H1 (cell line): ENCODE measurements around the gene NBPF1. TPM values are rescaled to one million over a fixed set of nuclear protein-coding genes. Genes with fewer than 3 reads are reported as not detected.
"Not testable (repeated sequence)": the region's sequence is repeated elsewhere in the genome, so short reads cannot be mapped to it uniquely, and the experiment has no call there.

Experiments used
- CTCF ChIA-PET: fragments of 300-600 bp; sonication (Branson Sonifier 250); formaldehyde crosslinking; loops from one replicate; lab custom pipeline; 2021; ENCODE audit not compliant: partially characterized antibody; lab: Charles Lee
- POLR2A ChIA-PET: fragments of 300-600 bp; sonication (Branson Sonifier 250); formaldehyde crosslinking; loops from one replicate; lab custom pipeline; 2021; ENCODE audit warnings: inconsistent platforms; ENCODE audit not compliant: partially characterized antibody; lab: Charles Lee
- DNase-seq, 2 experiments: peaks; one replicate each; pipeline versions ENCODE4 v3.0.0 to v3.0.0-alpha.2; 2010 to 2022; ENCODE audit warnings: low spot score in 2 of 2, low read depth in 1 of 2, mixed read lengths in 1 of 2
- FAIRE-seq: peaks from 2 replicates; lab custom pipeline; 2011; peaks lifted over from hg19 to GRCh38; lab: Jason Lieb, UNC
- H2AFZ ChIP-seq: 2 replicates; pipeline ENCODE4 v1.8.1; 2012; ENCODE audit warnings: low read length, inconsistent platforms
- H2AK5ac ChIP-seq: 2 replicates; pipeline ENCODE4 v1.6.1; 2013; ENCODE audit warnings: low read depth, low read length
- H2BK120ac ChIP-seq: replicated peaks from 2 replicates; pipeline ENCODE3; 2013; ENCODE audit warnings: low read depth, low read length, inconsistent platforms
- H2BK12ac ChIP-seq: 2 replicates; pipeline ENCODE4 v1.6.1; 2013; ENCODE audit warnings: low read depth, low read length
- H2BK15ac ChIP-seq: 2 replicates; pipeline ENCODE4 v1.6.1; 2013; ENCODE audit warnings: low read length
- H2BK20ac ChIP-seq: 2 replicates; pipeline ENCODE4 v1.6.1; 2013; ENCODE audit warnings: low read length
- H2BK5ac ChIP-seq: 2 replicates; pipeline ENCODE4 v1.6.1; 2013; ENCODE audit warnings: low read depth, low read length
- H3K14ac ChIP-seq: 2 replicates; pipeline ENCODE4 v1.6.1; 2013; ENCODE audit warnings: inconsistent platforms; ENCODE audit not compliant: insufficient read length
- H3K18ac ChIP-seq: 2 replicates; pipeline ENCODE4 v1.6.1; 2013; ENCODE audit warnings: low read length; ENCODE audit errors: extremely low read depth
- H3K23ac ChIP-seq: 2 replicates; pipeline ENCODE4 v1.6.1; 2013; ENCODE audit warnings: inconsistent platforms; ENCODE audit not compliant: insufficient read length
- H3K23me2 ChIP-seq: 2 replicates; pipeline ENCODE4 v1.6.1; 2013; ENCODE audit warnings: low read depth, low read length
- H3K27ac ChIP-seq: 2 replicates; pipeline ENCODE4 v1.6.1; 2011; ENCODE audit warnings: low read depth, low read length, inconsistent platforms
- H3K27me3 ChIP-seq, 4 experiments: replicated peaks in 1 of 4; 1 replicate in 1 of 4; 2 replicates in 3 of 4; pipeline versions ENCODE4 v1.6.1 to v1.8.1; 2011 to 2013; ENCODE audit warnings: low read length in 3 of 4, mild to moderate bottlenecking in 3 of 4, inconsistent platforms in 2 of 4, mixed read lengths in 2 of 4, moderate library complexity in 1 of 4; ENCODE audit not compliant: control insufficient read depth in 3 of 4, insufficient read depth in 3 of 4; ENCODE audit errors: extremely low read depth in 1 of 4
- H3K36me3 ChIP-seq, 4 experiments: 2 replicates each; pipeline versions ENCODE4 v1.6.1 to v1.8.1; 2011 to 2013; ENCODE audit warnings: mild to moderate bottlenecking in 4 of 4, low read length in 3 of 4, moderate library complexity in 2 of 4, control low read depth in 1 of 4, inconsistent platforms in 1 of 4; ENCODE audit not compliant: insufficient read depth in 4 of 4, control insufficient read depth in 2 of 4
- H3K4ac ChIP-seq: replicated peaks from 2 replicates; pipeline ENCODE3; 2013; ENCODE audit warnings: low read length, low read depth, mixed read lengths, inconsistent platforms; ENCODE audit not compliant: insufficient read length
- H3K4me1 ChIP-seq, 4 experiments: replicated peaks in 1 of 4; 1 replicate in 1 of 4; 2 replicates in 3 of 4; pipeline versions ENCODE4 v1.6.1 to v1.8.1; 2011 to 2013; ENCODE audit warnings: low read length in 3 of 4, inconsistent platforms in 2 of 4, mixed read lengths in 1 of 4; ENCODE audit not compliant: insufficient read depth in 4 of 4, control insufficient read depth in 3 of 4
- H3K4me2 ChIP-seq, 2 experiments: 2 replicates each; pipeline versions ENCODE4 v1.6.1 to v1.8.1; 2011 to 2013; ENCODE audit warnings: low read depth in 2 of 2, low read length in 2 of 2, control low read depth in 1 of 2, inconsistent platforms in 1 of 2, mild to moderate bottlenecking in 1 of 2; ENCODE audit not compliant: insufficient read depth in 1 of 2
- H3K4me3 ChIP-seq, 4 experiments: fragments of 200-600, 300-600 bp in 1 of 4; sonication (generic), shearing (Covaris generic), sonication (Bioruptor Twin) in 1 of 4; 2 replicates each; pipeline versions ENCODE4 v1.5.1 to v1.8.1; 2011 to 2016; ENCODE audit warnings: low read length in 4 of 4, low read depth in 3 of 4, control low read depth in 2 of 4, inconsistent platforms in 2 of 4, mild to moderate bottlenecking in 2 of 4, mixed read lengths in 1 of 4, moderate library complexity in 1 of 4; ENCODE audit not compliant: insufficient read depth in 2 of 4; ENCODE audit errors: extremely low read depth in 1 of 4
- H3K56ac ChIP-seq: replicated peaks from 2 replicates; pipeline ENCODE3; 2013; ENCODE audit warnings: low read depth, mild to moderate bottlenecking, mixed read lengths, low read length, inconsistent platforms; ENCODE audit not compliant: insufficient read length
- H3K79me1 ChIP-seq: 2 replicates; pipeline ENCODE4 v1.6.1; 2013; ENCODE audit warnings: low read depth, low read length, control low read depth
- H3K79me2 ChIP-seq, 2 experiments: 2 replicates each; pipeline versions ENCODE4 v1.6.1 to v1.8.1; 2012 to 2013; ENCODE audit warnings: low read length in 2 of 2, mild to moderate bottlenecking in 2 of 2, inconsistent platforms in 1 of 2; ENCODE audit not compliant: insufficient read depth in 2 of 2, control insufficient read depth in 1 of 2
- H3K9ac ChIP-seq, 4 experiments: replicated peaks in 1 of 4; 1 replicate in 1 of 4; 2 replicates in 3 of 4; pipeline versions ENCODE4 v1.6.1 to v1.8.1; 2011 to 2013; ENCODE audit warnings: low read depth in 3 of 4, low read length in 3 of 4, control low read depth in 2 of 4, mild to moderate bottlenecking in 2 of 4, moderate library complexity in 2 of 4, inconsistent platforms in 1 of 4; ENCODE audit errors: extremely low read depth in 1 of 4
- H3K9me3 ChIP-seq, 2 experiments: 2 replicates each; pipeline versions ENCODE4 v1.6.1 to v1.8.1; 2012 to 2013; ENCODE audit warnings: mild to moderate bottlenecking in 2 of 2, moderate library complexity in 2 of 2, control low read depth in 1 of 2, inconsistent platforms in 1 of 2, low read depth in 1 of 2, low read length in 1 of 2, mixed read lengths in 1 of 2; ENCODE audit not compliant: insufficient read depth in 2 of 2
- H4K20me1 ChIP-seq, 2 experiments: replicated peaks in 1 of 2; 2 replicates each; pipeline versions ENCODE3 to v1.8.1; 2011 to 2013; ENCODE audit warnings: inconsistent platforms in 2 of 2, low read length in 2 of 2, mild to moderate bottlenecking in 1 of 2; ENCODE audit not compliant: insufficient read depth in 2 of 2, control insufficient read depth in 1 of 2
- H4K5ac ChIP-seq: 2 replicates; pipeline ENCODE4 v1.6.1; 2013; ENCODE audit warnings: low read length, low read depth, mixed read lengths, inconsistent platforms; ENCODE audit not compliant: insufficient read length
- H4K8ac ChIP-seq: 2 replicates; pipeline ENCODE4 v1.8.0; 2013; ENCODE audit warnings: mild to moderate bottlenecking, moderate library complexity, low read length, inconsistent platforms; ENCODE audit not compliant: insufficient read depth; ENCODE audit errors: extremely low read depth
- H4K91ac ChIP-seq: replicated peaks from 2 replicates; pipeline ENCODE3; 2013; ENCODE audit warnings: low read length, mixed read lengths, inconsistent platforms; ENCODE audit not compliant: insufficient read length
- WGBS, 2 experiments: shearing (Covaris generic) in 1 of 2; methylation state at CpG; one replicate each; pipeline versions ENCODE4 v1.1.6 to v1.1.7; 2013 to 2015; ENCODE audit warnings: low lambda C conversion rate in 2 of 2, mixed read lengths in 2 of 2, inconsistent platforms in 1 of 2, low coverage in 1 of 2, missing lambda C conversion rate in 1 of 2; ENCODE audit not compliant: insufficient replicate concordance in 2 of 2, insufficient coverage in 1 of 2, insufficient read length in 1 of 2; ENCODE audit errors: extremely low coverage in 1 of 2, missing lambda C conversion rate in 1 of 2; 5-methylcytosine and 5-hydroxymethylcytosine counted together
- polyA plus RNA-seq, 7 experiments: library from polyadenylated mRNA; depleted of rRNA in 3 of 7; stranded (reverse) in 5 of 7; unstranded in 2 of 7; fragments of >200 nt in 5 of 7; fragments of 200-250 nt in 2 of 7; gene quantifications; 1 replicate in 5 of 7; 2 replicates in 1 of 7; 4 replicates in 1 of 7; pipeline versions ENCODE4 v1.2.1 to v1.2.3, GENCODE V29; 2011 to 2013; ENCODE audit warnings: missing spikeins in 2 of 7, mixed read lengths in 2 of 7
- total RNA-seq: library from RNA; stranded (reverse); fragmentation: NEBNext Ultra II Directional; extraction: Animal tissue kit (Norgen Biotek cat#: 25700); gene quantifications from 2 replicates; pipeline ENCODE4 v1.2.1, GENCODE V29; 2021

NBPF1 gene
- total and polyA plus RNA-seq, 2 of the 8 experiments (the other 6 are each of a cell fraction or from before 2014, with no cell fraction given), result 9.6 to 19.3 TPM

GRCh38 chr1:16641159-16641975 is 28.0 kb upstream of the NBPF1 start:
- H3K4me2 ChIP-seq, H2BK120ac ChIP-seq, H3K4ac ChIP-seq, H2AK5ac ChIP-seq, H3K4me3 ChIP-seq, H3K36me3 ChIP-seq, H4K8ac ChIP-seq, FAIRE-seq, H3K79me2 ChIP-seq, H3K9ac ChIP-seq, H2AFZ ChIP-seq, H2BK20ac ChIP-seq, H2BK15ac ChIP-seq, H3K23ac ChIP-seq, H4K91ac ChIP-seq, H3K14ac ChIP-seq, H2BK5ac ChIP-seq, H2BK12ac ChIP-seq, H3K18ac ChIP-seq, H3K23me2 ChIP-seq, H3K56ac ChIP-seq, H3K9me3 ChIP-seq, H4K20me1 ChIP-seq, H4K5ac ChIP-seq, H3K27ac ChIP-seq: not testable (repeated sequence)
- peak in 1 of 2 experiments; percentile 32 for DNase-seq
- peaks cover 22% of the 10 kb centered on the region for H3K79me1 ChIP-seq
- peaks cover 0 to 12% (median 8%) of the 10 kb centered on the region in 4 experiments; a peak in 5 of 7 replicates for H3K27me3 ChIP-seq
- CTCF ChIA-PET, result interaction anchor here (0.6 to 13.8 kb wide), 13 partner anchors 9 to 1645 kb away, joined by 3 to 239 read pairs (median 4); no protein-coding TSS in a partner anchor
- peaks cover 0 to 16% (median 13%) of the 10 kb centered on the region in 4 experiments; a peak in 6 of 7 replicates for H3K4me1 ChIP-seq
- POLR2A ChIA-PET, result interaction anchor here (1.1 to 1.4 kb wide), 2 partner anchors 9 to 11 kb away, joined by 3 to 4 read pairs; no protein-coding TSS in a partner anchor
- 89% methylated on average over 8 of the region's 8 CpGs; no CpG with 5 or more reads in 1 of the 2 experiments for WGBS, 2 experiments
